HG02973 (cell line): ENCODE results near the gene AEN.
"Not testable (repeated sequence)": the region's sequence is repeated elsewhere in the genome, so short reads cannot be mapped to it uniquely, and the experiment has no call there.

Experiments
- ATAC-seq: cut with Tn5 transposase; IDR thresholded peaks from one replicate; pipeline ENCODE4 v1.9.1; 2021; ENCODE audit warnings: moderate library complexity; ENCODE audit not compliant: unreplicated experiment

The AEN gene

GRCh38 chr15:88630141-88630721, 9.1 kb downstream of the AEN start:
- no peak for ATAC-seq

DNA sequence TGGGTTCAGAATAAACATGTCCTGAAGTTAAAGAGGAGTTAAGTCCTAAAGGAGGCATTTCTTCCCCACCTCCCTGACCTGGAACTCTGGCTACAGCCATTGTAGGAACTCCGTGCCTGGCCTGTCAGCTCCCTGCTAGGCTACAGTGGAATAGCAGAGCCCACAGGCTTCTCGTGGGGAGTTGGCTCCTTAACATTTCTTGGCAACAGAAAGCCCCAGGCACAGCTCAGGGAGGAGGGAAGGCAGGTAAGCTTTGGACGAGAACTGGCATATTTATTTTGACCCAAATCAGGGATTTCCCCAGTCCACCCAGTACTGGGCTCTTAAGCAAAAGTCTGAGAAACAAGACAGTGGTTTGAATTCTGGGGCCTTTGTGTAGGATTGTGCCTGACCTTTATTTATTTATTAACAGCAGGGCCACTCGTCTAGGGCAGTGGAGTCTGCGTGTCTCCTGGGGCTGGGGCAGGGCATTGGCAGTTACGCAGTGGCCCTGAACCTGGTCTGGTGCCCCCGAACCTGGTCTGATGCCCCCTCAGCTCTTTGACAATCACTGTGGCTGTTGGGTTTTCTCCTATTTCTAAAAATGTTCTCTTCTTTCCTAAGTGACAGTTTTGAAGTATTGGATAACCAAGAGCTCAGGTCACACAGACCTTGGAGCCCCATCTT, 9.8 kb downstream of the AEN start:
- no peak for ATAC-seq

DNA sequence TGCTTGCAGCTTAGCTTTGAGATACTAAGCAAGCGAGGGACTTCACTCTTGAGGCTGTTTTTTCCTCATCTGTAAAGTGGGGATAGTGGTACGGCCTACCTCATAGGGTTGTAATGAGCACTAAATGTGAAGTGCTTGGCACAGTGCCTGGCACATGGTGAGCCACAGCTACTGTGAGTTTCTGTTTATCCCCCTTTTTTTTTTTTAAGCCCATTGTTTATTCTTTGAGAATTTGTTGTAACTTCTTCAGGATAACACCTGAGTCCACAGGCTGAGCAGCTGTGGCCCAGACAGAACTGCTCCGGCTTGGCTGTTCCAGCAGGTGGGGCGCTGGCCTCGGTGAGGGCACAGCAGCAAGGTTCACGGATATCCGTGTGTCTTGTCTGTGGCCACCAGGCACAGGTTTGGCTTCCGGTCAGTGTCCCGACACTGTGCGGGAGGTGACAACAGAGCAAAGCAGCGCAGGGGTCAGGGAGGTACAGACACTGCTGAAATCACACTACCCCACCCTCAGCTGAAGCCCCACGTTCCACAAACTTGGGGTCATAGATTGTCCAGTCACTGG, 10.4 kb downstream of the AEN start:
- ATAC-seq, result no peak

DNA sequence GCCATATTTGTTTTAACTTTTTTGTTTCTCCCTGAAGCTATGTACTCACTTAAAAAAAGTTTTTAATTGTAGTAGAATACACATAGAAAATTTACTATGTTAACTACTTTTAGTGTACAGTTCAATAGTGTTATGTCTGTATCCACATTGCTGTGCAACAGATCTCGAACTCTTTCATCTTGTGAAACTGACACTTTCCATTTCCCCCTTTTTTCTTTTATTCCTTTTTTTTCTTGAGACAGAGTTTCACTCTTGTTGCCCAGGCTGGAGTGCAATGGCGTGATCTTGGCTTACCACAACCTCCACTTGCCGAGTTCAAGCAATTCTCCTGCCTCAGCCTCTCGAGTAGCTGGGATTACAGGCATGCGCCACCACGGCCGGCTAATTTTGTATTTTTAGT, 11.7 kb downstream of the AEN start:
- not testable (repeated sequence) for ATAC-seq

GRCh38 chr15:88634449-88634848, 13.3 kb downstream of the AEN start:
- ATAC-seq, result no peak

- ATAC-seq, result peak; percentile 28
Measured at GRCh38 chr15:88635318-88635717, 14.2 kb downstream of the AEN start.

- ATAC-seq, result no peak
Measured at GRCh38 chr15:88636050-88636449, 14.9 kb downstream of the AEN start.

- no peak for ATAC-seq
Measured at GRCh38 chr15:88636654-88637053, 15.5 kb downstream of the AEN start.

GRCh38 chr15:88637436-88637835, 16.3 kb downstream of the AEN start:
- ATAC-seq, result no peak

GRCh38 chr15:88637841-88638625, 16.9 kb downstream of the AEN start:
- no peak for ATAC-seq

GRCh38 chr15:88638626-88639372, 17.7 kb downstream of the AEN start, which contains the start of gene ISG20:
Gene ISG20 (plus strand): TSS chr15:88639016. CDS start chr15:88639367, 351 bp downstream.
- peak; percentile 69 for ATAC-seq

GRCh38 chr15:88641959-88642452, 20.9 kb downstream of the AEN start:
- ATAC-seq, result no peak

- not testable (repeated sequence) for ATAC-seq
Measured at GRCh38 chr15:88642514-88642913, 21.4 kb downstream of the AEN start.

- no peak for ATAC-seq
Measured at GRCh38 chr15:88644741-88645140, 23.6 kb downstream of the AEN start.

DNA sequence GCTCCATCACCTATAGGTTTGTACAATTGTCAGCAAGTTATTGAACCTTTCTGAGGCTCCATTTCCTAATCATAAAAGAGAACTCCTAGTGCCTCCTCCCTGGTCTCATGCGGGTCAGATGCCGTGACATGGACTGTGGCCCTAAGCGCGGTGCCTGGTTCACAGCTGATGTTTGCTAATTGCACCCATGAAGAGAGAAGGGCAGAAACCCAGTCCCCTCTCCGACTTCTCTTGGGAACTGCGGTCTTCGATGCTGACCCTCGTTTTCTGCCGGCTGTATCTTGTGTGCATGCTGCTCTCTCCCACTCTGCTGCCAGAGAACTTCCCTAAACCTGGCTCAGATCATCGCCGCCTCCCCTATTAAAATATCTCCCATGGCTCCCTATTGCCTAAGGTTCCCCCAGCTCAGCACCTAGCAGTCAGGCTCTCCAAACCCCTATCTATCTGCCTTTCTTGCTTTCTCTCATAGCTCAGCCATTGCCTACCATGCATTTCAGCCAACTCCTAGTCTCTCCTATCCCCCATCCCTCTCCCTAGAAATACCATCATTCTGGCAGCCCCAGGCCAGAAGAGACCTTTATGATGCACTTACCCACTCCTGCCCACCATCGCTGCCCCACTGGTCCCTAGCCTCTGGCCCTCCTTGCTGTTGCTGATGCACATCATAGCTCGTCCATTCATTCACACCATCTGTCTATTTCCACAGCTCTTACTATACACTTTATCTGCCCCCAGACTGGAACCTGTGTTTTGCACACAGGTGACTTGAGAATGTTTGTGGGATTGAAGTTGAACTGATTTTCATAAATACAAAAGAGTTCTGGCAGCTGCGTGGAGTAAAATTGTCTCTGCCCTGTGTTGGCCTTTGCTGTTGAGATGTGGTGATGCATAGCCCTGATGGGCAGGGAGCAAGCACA, 24.3 kb downstream of the AEN start:
- no peak for ATAC-seq

DNA sequence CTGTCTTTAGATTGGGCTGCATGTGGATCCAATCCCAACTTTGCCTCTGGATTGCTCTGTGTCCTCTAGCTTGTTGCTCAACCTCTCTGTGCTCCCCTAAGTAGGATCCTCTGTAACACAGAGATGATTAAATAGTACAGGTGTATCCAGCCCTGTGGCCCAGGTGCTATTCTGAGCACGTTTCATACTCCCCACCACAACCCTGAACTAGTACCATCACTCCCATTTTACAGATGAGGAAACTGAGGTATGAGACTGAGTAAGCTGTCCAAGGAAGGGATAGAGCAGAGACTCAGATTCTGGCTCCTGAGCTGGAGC, 24.9 kb downstream of the AEN start:
- no peak for ATAC-seq

GRCh38 chr15:88646951-88647350, 25.8 kb downstream of the AEN start:
- ATAC-seq, result no peak

GRCh38 chr15:88647351-88648105, 26.4 kb downstream of the AEN start:
- ATAC-seq, result no peak
